ENCODE measurements around the gene DIAPH2.

DNA sequence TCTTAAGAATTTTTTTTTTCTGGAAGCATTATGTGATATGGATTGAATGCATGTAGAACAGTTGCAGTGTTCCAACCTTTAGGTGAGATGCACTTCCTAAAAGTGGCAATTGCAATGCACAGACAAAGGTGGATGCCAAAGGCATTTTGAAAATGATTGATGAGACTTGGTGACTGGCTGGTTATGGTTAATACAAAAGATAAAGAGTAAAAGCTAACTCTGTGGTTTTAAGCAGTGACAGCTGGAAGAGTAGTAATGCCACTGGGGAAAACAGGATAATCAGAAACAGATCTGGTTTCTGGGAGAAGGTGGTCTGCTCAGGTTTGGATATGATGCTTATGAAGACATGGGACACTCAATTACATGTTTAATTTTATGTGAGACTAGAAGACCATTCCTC, 544.7 kb downstream of the DIAPH2 start:
- TF ChIP-seq CTCF (conservative IDR thresholded peaks at IDR 0.05; ENCODE audit: low read length) (no peak), EZH2phosphoT487 (IDR thresholded peaks at IDR 0.05; ENCODE audit: borderline replicate concordance) (no peak)
